Stimulated activated CD4-positive, alpha-beta T cell treated with anti-CD3 and anti-CD28 coated beads, Interleukin-2, amount 100 ng/mL, for 4 hours (primary cell): ENCODE results near the gene SNRPD3.
"Not testable (repeated sequence)": the region's sequence is repeated elsewhere in the genome, so short reads cannot be mapped to it uniquely, and the experiment has no call there.

Experiments
- DNase-seq: peaks from one replicate; pipeline ENCODE4 v3.0.0-alpha.2; 2020; ENCODE audit warnings: low read depth

Gene SNRPD3

GRCh38 chr22:24592058-24592850, 36.5 kb downstream of the SNRPD3 start:
- DNase-seq, result no peak

DNA sequence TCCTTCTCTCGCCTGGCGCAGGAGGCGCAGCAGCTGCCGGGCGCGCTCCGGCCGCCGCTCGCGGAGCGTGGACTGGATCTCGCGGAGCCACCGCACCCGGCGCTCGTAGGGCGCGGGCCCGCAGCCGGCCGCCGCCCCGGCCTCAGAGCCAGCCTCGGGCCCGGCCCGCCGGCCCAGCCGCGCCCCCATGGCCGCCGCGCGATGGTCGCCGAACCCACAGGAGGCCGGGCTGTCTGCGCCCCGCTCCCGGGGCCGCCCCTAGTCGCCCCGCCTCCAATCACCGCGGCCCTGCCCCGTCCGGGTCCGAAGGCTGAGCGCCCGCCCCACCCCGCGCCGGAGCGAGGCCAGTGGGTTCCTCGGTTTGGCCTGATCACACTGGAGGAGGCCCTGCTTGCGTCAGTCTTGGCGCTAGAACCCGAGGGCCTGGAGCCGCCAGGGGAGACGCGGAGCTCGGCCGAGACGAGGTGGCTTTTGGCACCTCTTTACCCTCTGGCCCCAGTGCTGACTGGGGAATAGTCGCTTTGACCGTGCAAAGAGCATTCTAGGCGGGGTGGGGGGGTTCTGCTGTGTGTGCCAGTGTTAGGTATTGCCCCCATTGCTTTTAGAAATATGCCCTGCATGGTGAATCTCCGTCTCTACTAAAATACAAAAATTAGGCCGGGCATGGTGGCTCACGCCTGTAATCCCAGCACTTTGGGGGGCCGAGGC, 37.2 kb downstream of the SNRPD3 start, which contains the start of gene LRRC75B:
Gene LRRC75B, minus strand, starts transcription at position 223 of the 708 bp plus-strand sequence. Its CDS starts 34 bp downstream, at position 189.
- DNase-seq, result no peak

GRCh38 chr22:24593559-24593835, 37.7 kb downstream of the SNRPD3 start:
- DNase-seq, result not testable (repeated sequence)

GRCh38 chr22:24593836-24594568, 38.2 kb downstream of the SNRPD3 start:
- DNase-seq, result no peak

DNA sequence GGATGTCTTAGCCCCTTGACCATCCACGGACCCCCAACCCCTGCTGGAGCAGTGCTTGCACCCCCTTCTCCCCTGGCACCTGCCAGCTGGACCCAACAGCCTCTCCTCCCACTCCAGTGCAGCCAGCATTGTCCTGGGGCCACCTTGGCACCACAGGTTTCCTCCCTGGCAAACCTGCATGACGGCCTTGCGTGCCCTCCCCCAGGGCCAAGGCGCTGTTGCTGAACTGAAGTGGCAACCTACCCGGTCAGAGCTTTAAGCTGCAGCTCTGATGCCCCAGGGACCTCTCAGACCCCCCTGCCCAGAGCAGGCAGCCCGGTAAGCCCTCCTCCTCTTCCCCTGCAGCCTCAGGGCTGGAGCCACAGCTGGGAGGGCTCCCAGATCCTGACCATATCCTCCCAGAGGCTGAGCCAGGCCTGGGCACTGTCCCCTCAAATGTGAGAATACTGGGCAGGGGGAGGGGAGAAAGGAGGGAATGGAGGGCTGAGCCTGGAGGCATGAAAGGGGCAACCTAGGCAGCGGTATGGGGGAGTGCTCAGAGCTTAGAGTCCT, 38.8 kb downstream of the SNRPD3 start:
- DNase-seq, result no peak

DNA sequence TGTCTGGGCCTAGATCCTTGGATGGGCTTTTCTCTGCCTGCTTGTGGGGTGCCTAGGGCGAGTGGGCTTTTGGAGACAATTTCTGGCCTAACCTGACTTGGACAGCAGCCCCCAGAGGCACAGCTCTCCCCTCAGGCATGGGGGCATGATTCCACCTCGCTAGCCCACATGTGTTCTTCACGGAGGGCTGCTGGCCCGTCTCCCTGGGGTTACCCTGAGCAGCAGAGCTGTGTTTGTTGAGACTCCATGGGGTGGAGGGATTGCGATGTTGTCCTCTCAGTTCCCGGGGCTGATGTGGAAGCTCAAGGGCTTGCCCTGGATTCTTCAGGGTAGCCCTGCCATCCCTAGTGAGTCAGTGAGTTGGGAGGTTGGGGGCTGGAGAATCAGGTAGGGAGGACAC, 39.4 kb downstream of the SNRPD3 start:
- no peak for DNase-seq

DNA sequence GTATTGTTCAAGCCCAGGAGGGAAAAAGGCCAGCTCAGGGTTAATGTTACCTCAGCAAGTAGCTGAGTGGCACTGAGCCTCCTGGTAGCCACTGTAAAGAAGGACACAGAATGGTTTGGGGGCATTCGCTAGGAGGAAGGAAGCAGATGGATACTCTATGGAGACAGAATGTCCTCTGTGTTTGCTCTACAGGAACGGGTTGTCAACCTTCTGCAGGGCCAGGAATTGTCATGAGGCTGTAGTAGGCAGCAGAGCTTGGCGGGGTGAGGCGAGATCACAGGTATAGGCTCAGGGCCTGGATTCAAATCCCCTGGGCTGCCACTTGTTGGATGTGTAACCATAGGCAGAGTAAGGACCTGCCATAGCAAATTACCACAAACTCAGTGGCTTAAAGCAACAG, 40.1 kb downstream of the SNRPD3 start:
- DNase-seq, result no peak

DNA sequence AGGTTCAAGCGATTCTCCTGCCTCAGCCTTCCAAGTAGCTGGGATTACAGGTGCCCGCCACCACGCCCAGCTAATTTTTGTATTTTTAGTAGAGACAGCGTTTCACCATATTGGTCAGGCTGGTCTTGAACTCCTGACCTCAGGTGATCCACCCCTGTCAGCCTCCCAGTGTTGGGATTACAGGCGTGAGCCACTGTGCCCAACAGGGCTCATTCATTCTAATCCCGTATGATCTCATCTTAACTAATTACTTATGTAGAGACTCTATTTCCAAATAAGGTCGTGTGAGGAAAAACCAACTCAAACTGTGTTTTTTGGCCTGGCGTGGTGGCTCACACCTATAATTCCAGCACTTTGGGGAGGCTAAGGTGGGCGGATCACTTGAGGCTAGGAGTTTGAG, 41.3 kb downstream of the SNRPD3 start:
- DNase-seq, result not testable (repeated sequence)

DNA sequence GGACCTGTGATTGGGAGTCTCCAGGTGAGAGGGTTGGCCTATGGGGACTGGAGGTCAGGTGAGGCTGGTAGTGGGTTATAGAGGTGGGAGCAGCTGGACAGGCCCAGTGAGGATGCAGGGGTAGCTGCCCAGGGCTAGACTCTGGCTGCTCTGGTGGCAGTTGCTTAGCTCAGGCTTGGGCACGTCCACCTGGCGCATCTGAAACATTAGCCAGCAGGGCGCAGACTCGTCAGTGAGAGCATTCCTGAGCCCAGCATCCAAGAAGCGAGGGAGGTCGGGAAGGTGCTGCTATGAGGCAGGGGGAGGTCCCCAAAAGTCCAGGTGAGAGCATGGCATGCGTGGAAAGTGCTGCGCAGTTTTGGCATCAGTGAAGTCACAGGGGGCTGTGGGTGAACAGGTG, 43.7 kb downstream of the SNRPD3 start:
- no peak for DNase-seq

DNA sequence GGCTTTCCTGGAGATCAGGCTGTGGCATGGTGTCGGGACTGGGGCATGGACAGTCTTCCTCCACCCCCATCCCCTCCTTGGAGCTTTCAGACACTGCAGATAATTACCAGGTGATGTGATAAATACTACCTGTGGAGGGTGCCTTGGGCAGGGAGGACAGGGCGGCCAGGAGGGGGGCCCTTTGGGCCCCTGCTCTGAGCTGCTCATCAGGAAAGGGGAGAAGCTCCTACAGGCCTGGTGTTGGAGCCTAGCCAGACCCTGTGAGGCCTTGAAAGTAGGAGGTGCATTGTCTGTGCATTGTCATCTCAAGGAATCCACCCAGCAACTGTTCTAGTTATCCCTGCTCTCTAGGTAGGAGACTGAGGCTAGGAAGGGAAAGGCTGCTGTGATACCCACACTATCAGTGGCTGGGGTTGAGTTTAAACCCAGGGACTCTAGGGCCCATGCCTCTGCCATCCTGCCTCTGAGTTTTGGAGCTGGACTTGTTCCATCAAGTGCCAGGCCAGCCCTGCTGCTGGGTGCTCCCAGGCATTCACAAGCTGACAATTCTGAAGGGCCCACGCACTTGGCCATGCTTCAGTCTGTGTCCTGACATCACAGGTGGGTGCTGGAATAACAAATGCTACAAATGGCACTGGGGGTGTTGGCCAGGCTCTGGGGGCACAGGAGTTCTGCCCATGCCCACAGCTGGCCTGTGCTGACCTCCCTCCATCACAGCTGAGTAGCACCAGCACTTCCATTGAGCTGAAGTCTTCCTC, 44.3 kb downstream of the SNRPD3 start:
- not testable (repeated sequence) for DNase-seq

DNA sequence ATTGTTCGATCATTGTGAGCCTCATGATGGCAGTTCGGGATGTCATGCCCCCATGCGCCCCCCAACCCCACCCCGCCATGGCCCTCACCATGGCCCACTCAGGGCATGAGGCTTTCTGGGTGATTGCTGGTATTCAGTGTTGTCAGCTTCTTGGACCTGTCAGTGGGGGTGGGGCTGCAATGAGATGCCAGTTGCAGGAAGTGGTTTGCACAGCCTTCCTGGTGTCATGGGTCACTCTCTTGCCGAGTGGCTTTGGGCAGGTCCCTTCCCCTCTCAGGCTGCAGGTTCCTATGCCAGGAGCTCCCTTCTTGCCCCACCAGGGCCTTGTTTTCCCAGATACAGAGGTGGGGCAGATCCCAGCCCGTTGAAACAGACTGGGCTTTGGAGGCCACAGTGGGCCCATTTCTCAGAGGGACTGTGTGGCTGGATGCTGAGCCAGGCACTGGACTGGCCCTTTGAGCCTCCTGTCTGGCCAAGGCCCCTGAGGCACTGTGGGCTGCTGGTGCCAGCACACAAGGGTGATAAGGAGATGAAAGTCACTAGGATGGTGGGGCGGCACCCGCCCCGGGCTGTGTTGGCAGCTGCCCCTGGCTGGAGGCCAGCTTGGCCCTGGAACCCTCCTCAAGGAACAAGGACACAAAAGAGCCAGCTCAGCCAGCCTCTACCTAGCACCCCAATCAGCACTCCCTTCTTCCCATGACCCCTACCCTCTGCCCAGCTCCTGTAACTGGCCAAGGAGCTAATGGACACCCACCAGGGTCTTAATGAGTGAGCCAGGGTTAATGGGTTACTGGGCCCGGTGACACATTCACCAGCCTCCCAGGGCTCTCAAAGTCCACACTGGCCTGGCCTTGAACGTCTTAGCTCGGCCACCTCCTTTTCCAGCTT, 45.7 kb downstream of the SNRPD3 start:
- DNase-seq, result no peak

- DNase-seq, result not testable (repeated sequence)
Observed at GRCh38 chr22:24602105-24602749, 46.4 kb downstream of the SNRPD3 start.

- not testable (repeated sequence) for DNase-seq
Observed at GRCh38 chr22:24602847-24603769, 47.3 kb downstream of the SNRPD3 start, which contains the start of gene GGT1. GGT1 (plus strand) TSS chr22:24603193; CDS start chr22:24611082, 7,889 bp downstream.

DNA sequence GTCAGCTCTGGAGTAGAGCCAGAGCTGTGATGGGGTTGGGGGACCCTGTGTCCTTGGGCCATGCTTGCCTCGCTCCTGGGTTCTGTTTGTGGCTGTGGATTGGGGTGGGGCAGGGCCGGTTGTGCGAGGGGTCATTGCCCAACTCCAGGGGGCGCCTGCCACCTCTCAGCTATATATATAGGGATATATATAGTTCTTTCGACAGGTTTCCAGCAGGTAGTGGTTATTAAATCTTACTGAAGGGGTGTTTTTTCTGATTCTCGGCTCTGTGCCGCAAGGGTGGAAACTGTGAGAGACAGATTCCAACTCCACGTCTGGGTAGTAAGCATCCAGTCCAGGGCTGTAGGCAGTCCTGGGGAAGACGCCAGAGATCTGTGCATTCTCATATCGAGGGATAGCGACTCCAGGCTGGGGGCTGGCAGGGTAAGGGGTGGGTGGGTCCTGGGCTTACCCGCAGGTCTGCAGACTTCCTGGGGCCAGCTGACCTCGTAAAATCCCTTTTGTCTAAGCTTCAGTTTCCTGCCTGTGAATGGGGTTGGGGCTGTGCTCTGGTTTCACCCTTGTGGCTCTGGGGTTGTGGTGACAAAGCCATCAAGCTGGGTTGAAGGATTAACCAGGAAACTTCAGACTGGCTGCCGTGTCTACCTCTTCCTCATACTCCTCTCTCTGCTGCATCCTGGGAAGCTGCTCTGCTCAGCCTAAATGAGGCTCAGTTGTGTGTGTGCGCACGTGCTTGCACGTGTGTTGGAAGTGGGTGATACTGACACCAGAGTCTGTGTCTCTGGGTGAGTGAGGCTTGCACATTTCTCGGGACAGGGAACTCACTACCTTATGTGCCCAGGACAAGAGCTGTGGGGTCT, 48.2 kb downstream of the SNRPD3 start:
- not testable (repeated sequence) for DNase-seq

- not testable (repeated sequence) for DNase-seq
Observed at GRCh38 chr22:24606340-24606739, 50.5 kb downstream of the SNRPD3 start.

- DNase-seq, result peak; percentile 42
Observed at GRCh38 chr22:24607429-24607983, 51.7 kb downstream of the SNRPD3 start.

DNA sequence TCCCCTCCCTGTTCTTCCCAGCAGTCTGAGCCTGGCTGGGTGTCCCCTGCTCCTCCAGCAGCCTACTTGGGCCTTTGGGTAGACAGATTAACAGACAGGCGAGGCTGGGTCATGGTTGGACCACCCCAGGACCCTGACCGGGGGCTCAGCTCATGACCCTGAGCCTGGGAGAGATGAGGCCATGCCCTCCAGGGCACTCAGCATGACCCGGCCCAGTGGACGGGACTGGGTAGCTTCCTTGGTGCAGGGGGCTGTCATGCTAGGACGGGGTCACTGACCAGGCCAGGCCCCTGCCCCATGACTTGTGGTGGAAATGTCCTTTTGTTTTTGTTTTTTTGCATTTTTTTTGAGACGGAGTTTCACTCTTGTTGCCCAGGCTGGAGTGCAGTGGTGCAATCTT, 52.5 kb downstream of the SNRPD3 start:
- DNase-seq, result not testable (repeated sequence)

DNA sequence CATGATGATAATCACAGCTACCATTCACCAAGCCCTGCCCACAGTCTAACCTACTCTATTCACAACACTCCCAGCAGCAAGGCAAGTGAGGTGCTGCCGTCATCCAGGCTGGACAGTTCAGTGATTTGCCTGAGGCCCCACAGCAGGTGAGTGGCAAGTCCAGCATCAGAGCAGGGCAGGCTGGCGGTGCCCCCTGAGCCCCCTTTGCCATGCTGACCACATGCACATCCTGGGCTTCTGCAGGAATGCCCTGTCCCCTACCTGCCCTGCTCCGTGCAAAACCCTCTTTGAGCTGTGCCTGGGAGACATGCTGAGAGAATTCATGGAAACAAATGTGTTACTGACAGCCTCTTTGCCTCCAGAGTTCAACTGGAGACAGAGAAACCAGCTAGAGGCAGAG, 54.1 kb downstream of the SNRPD3 start:
- DNase-seq, result not testable (repeated sequence)
